GM23248 (cell line): ENCODE data around the gene LGR5.

Experiments
- EZH2 ChIP-seq: fragments of 200-600 bp; sonication (generic); IDR thresholded peaks from 2 replicates; pipeline ENCODE4 v1.6.1; 2018; ENCODE audit warnings: antibody characterized with exemption, mild to moderate bottlenecking; ENCODE audit not compliant: insufficient read depth, poor library complexity, severe bottlenecking
- EZH2phosphoT487 ChIP-seq: fragments of 200-600 bp; sonication (generic); IDR thresholded peaks from 2 replicates; pipeline ENCODE4 v1.6.1; 2018; ENCODE audit warnings: antibody characterized with exemption, moderate library complexity, mild to moderate bottlenecking, low read depth; ENCODE audit not compliant: insufficient read depth

DNA sequence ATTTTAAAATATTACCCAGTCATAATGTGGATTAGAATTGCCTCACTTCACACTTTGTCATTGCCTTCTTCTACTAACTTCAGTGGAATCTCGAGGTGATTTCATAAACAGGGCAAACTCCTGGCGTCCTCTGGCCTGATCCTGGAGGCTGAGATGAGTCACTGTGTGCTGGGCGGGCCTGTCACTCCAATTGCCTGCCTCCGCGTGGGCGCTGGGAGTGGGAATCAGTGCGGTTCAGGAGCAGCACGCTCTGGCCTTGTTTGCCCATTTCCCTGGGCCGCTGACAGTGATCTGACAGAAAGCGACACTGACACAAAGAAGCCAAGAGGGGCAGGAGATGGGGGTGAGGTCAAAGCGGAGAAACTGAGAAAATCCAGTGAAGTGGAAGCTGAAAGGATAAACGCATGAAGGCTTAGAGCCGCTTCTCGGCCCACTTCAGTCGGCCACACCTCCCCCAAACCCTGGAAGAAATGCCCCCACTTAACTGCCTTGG lies 29.7 kb downstream of the LGR5 start:
- TF ChIP-seq EZH2 (no peak), EZH2phosphoT487 (no peak)
